Colonic mucosa (tissue), 4 donors: ENCODE data around the gene DDA1. TPM values are rescaled to one million over a fixed set of nuclear protein-coding genes. Genes with fewer than 3 reads are reported as not detected.

Source experiments
- DNase-seq: peaks from one replicate; pipeline ENCODE4 v3.0.0-alpha.2; 2020
- H3K27ac ChIP-seq: fragments of 200-600 bp; one replicate; pipeline ENCODE4 v1.8.0; 2021
- H3K27me3 ChIP-seq: fragments of 200-600 bp; one replicate; pipeline ENCODE4 v1.8.0; 2021
- H3K36me3 ChIP-seq: fragments of 200-600 bp; one replicate; pipeline ENCODE4 v1.8.0; 2021
- H3K4me1 ChIP-seq: fragments of 200-600 bp; one replicate; pipeline ENCODE4 v1.8.0; 2021; ENCODE audit warnings: mild to moderate bottlenecking
- H3K4me3 ChIP-seq: fragments of 200-600 bp; one replicate; pipeline ENCODE4 v1.8.0; 2021
- H3K9ac ChIP-seq, 2 donors: one replicate each; pipeline ENCODE4 v1.7.0; 2013; ENCODE audit warnings: control low read depth in 2 of 2, low read depth in 2 of 2, low read length in 2 of 2
- H3K9me3 ChIP-seq: fragments of 200-600 bp; one replicate; pipeline ENCODE4 v1.8.0; 2021
- CTCF ChIP-seq: fragments of 200-600 bp; IDR thresholded peaks from one replicate; pipeline ENCODE4 v1.8.0; 2022; ENCODE audit warnings: antibody characterized with exemption, mild to moderate bottlenecking
- intact Hi-C: fragments of 100-400 bp; cut with DNase I; formaldehyde crosslinking; loops from one replicate; pipeline ENCODE4 v1.14.1; 2022
- total RNA-seq, 2 donors: library from RNA; stranded (reverse); fragmentation: NEBNext Ultra II Directional in 1 of 2; extraction: Animal tissue kit (Norgen Biotek cat#: 25700) in 1 of 2; gene quantifications; one replicate each; pipeline ENCODE4 v1.2.1, GENCODE V29; 2021
- donor health status: healthy.
- donor health status: DM: no; HTN: no; CAD: no.
- donor health status: DM: no; HTN: no; CAD: no.

The DDA1 gene
- total RNA-seq, 2 donors from 2014 or later: 39.1 to 45.0 TPM

DNA sequence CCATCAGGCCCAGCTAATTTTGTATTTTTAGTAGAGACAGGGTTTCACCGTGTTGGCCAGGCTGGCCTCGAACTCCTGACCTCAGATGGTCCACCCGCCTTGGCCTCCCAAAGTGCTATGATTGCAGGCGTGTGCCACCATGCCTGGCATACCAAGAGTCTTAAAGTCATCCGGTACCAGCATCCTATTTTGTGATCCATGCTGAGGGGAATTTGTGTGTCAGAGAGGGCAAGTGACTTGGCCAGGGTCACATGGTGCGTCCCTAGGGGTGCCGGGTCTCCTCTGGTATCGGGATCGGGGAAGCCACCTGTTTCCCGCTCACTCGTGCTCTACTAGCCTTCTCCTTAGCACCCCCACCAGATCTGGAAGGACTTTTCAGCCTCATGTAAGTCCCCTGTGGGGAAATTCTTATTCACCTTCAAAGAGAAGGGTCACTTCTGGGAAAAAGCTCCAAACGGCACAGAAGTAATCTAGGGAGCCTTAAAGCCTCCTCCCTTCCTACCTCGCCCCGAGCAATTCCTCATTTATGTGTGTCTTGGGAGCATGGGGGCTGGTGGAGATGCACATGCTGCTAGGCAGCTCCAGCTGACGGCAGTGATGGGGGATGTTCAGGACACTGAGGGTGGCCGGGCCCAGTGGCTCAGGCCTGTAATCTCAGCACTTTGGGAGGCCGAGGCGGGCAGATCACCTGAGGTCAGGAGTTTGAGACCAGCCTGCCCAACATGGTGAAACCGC, 33.8 kb upstream of the DDA1 start:
- no peaks in the 10 kb centered on the region for H3K36me3 ChIP-seq
- TF ChIP-seq CTCF: no peak

GRCh38 chr19:17279436-17279835, 29.9 kb upstream of the DDA1 start:
- H3K4me1 ChIP-seq: peaks cover 12% of the 10 kb centered on the region
- peaks cover 8% of the 10 kb centered on the region for H3K27me3 ChIP-seq
- DNase-seq: no peak
- H3K9ac ChIP-seq: no peak overlapping the region
- TF ChIP-seq CTCF: no peak
- H3K27ac ChIP-seq: no peak overlapping the region
- H3K4me3 ChIP-seq: no peak overlapping the region
- intact Hi-C loops: no loop called here
- no peaks in the 10 kb centered on the region for H3K36me3 ChIP-seq
- H3K9me3 ChIP-seq: no peaks in the 10 kb centered on the region

More for the DNA sequence above, 33.8 kb upstream of the DDA1 start:
- Histone ChIP-seq H3K27ac (no peak overlapping the region), H3K4me1 (no peaks in the 10 kb centered on the region), H3K4me3 (no peak overlapping the region), H3K27me3 (no peaks in the 10 kb centered on the region), H3K9me3 (no peaks in the 10 kb centered on the region), H3K9ac (no peak overlapping the region)
- DNase-seq: no peak
- intact Hi-C loops: no loop called here

DNA sequence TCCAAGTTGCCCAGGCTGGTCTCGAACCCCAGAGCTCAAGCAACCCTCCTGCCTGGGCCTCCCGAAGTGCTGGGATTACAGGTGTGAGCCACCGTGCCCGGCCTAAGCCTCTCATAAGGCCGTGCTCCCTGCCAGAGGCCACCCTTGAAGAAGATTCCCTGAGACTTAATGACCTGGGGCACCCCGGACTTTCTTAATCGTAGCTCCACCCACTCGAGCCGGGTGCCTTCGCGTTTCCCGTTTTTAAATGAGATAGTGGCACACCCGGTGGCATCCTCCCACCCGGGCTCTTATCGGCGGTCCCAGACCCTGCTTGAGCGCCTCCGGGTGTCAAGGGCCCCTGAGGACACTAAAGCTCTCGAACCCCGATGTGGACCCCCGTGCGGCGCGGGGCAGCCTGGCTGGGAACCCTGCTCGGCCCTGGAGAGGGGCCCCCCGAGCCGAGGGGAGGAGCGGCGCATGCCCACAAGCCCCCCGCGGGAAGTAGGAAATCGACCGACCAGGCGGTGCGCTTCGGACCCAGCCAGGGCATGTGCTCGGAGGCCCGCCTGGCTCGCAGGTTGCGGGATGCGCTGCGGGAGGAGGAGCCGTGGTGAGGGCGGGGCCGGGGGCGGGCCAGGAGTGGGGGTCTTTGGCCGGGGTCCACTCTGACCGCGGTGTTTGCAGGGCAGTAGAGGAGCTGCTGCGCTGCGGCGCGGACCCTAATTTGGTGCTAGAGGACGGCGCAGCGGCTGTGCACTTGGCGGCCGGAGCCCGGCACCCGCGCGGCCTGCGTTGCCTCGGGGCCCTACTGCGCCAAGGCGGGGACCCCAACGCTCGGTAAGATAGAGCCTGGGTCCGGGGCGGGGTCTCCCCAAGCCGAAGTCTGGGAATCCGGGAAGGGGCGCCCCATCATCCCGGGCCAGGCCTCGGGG, 27.7 kb upstream of the DDA1 start, which contains the start of gene ANKLE1:
ANKLE1 (plus strand) TSS at position 511 of the 914 bp plus-strand sequence; CDS start at position 531, 20 bp downstream.
- no peak for DNase-seq
- no peak for TF ChIP-seq CTCF
- peaks cover 8% of the 10 kb centered on the region for H3K27me3 ChIP-seq
- H3K9ac ChIP-seq: peak within 1 kb of the TSS in 1 of 2 donors; percentile 34
- no peaks in the 10 kb centered on the region for H3K9me3 ChIP-seq
- intact Hi-C loops: loop anchor here (2.0 kb wide), 2 partner anchors 77 to 213 kb away; no protein-coding TSS in a partner anchor
- peaks cover 12% of the 10 kb centered on the region for H3K4me1 ChIP-seq
- no peaks in the 10 kb centered on the region for H3K36me3 ChIP-seq
- peak within 1 kb of the TSS; percentile 24 for H3K4me3 ChIP-seq
- H3K27ac ChIP-seq: no peak within 1 kb of the TSS

GRCh38 chr19:17282488-17283125, 26.8 kb upstream of the DDA1 start:
- peak; percentile 87 for DNase-seq
- Histone ChIP-seq H3K27me3 (peaks cover 8% of the 10 kb centered on the region), H3K4me1 (peaks cover 12% of the 10 kb centered on the region), H3K9ac (peak overlapping the region in 1 of 2 donors; percentile 34), H3K4me3 (peak overlapping the region; percentile 24), H3K36me3 (no peaks in the 10 kb centered on the region), H3K9me3 (no peaks in the 10 kb centered on the region), H3K27ac (no peak overlapping the region)
- peak; percentile 93 for TF ChIP-seq CTCF
- intact Hi-C loops: loop anchor here (2.0 kb wide), 2 partner anchors 78 to 214 kb away; no protein-coding TSS in a partner anchor

- Histone ChIP-seq H3K4me1 (peaks cover 12% of the 10 kb centered on the region), H3K36me3 (no peaks in the 10 kb centered on the region), H3K9ac (no peak overlapping the region), H3K27me3 (peaks cover 8% of the 10 kb centered on the region), H3K4me3 (no peak overlapping the region), H3K27ac (no peak overlapping the region), H3K9me3 (no peaks in the 10 kb centered on the region)
- intact Hi-C loops: loop anchor here (2.0 kb wide), 2 partner anchors 79 to 215 kb away; no protein-coding TSS in a partner anchor
- no peak for DNase-seq
- TF ChIP-seq CTCF: no peak
Measured at GRCh38 chr19:17283504-17283996, 25.8 kb upstream of the DDA1 start.
